ENCODE measurements around the gene SGPP1.
A peak's percentile ranks its signal among the peaks of the same experiment; 100 is the strongest.
"Not testable (repeated sequence)": the region's sequence is repeated elsewhere in the genome, so short reads cannot be mapped to it uniquely, and the experiment has no call there.

SGPP1 gene

GRCh38 chr14:63672417-63673180 is 55.3 kb downstream of the SGPP1 start:
- DNase-seq, result no peak

DNA sequence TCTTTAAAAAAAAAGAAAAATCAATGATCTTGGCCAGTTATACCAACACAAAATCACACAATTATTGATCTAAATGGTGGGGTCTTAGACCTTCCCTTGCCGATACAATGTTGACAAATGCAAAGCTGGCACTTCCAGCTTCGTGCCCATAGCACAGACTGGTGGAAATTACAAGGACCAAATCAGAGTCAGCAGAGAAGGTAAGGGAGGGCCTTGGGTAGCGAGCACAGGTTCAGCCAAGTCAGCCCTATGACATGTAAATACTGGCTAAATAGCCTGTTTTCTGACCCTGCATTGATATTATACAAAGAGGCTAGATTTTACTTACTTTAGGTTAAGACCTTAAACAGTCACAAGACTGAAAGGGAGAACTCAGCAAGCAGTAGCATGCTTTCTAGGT is 55.9 kb downstream of the SGPP1 start:
- DNase-seq, result no peak

DNA sequence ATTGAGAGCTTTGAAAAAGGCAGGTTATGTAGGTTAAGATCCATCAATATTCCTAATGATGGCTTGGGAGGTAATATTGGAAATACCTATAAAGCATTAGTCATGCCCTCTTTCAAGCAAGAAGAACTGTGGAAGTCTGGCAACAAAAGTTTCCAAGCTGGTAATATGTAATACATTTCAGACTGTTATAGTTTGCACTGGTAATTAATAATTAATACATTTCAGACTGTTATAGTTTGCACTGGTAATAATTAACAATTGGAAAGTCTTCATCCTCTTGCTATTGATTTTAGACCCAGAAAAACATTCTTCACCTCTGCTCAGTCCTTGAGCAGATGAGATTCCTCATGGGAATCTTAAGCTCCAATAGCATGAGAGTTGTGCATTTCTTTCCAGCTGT is 57.2 kb downstream of the SGPP1 start:
- no peak for DNase-seq

GRCh38 chr14:63666335-63666734 is 61.5 kb downstream of the SGPP1 start:
- DNase-seq, result no peak

DNA sequence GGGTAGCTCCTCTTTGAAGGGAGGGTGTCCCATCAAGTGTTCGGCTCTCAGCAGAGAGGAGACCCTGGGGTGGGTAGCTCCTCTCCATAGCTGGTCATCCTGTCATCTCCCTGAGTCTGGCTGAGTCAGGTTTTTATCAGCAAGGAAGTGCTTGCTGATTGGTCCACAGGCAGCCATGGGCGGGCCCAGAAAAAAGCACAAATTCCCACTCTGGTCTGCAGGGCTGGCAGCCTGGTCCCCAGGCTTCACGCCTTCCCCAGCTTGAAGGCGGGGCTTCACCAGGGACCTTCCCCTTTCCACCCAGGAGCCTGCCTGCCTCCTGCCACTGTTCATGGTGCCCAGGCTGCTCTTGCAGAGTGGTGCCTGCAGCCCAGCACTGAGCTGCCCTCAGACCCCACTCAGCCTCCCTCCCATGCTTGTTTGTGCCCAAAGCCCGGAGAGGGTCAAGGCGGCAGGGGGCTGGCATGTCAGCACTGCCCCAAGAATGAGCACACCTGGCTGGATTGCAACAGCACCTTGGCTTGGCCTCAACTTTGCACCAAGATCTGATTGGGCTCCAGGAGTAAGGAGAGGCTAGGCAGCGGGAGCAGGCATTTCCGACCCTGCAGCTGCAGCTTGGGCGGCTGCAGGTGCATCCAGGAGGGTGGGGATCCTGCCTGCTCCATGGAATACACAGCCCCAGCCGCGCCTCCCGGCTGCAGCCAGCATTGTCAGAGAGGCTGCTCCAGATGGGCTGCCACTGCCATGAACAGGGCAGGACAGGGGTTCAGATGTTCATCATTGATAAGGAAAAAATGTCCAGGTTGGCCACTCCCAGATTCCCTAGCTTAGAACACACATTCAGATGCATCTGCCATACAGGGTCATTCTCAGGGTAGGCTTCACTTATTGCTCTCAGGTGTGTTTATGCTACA is 64.2 kb downstream of the SGPP1 start:
- no peak for DNase-seq

GRCh38 chr14:63662776-63663175 is 65.1 kb downstream of the SGPP1 start:
- DNase-seq, result no peak

GRCh38 chr14:63661881-63662280 is 66.0 kb downstream of the SGPP1 start:
- not testable (repeated sequence) for DNase-seq

DNA sequence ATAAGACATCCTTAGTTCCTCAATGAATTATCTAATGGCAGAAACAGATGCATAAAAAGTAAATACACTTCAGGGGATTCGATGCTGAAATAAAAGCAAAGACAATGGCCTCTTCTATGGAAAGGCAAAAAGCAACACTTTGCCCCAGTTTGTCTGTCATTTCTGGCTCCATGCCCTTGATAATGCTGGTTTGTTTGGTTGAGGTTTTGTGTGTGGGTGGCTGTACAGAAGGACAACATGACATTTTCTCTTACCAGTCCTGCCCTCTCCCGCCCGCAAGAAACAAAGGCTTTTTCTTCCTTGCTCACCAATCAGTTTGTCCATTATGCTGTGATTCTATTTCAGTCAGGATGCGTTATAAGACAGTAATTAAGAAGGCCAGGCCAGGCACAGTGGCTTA is 68.1 kb downstream of the SGPP1 start:
- DNase-seq, result no peak

DNA sequence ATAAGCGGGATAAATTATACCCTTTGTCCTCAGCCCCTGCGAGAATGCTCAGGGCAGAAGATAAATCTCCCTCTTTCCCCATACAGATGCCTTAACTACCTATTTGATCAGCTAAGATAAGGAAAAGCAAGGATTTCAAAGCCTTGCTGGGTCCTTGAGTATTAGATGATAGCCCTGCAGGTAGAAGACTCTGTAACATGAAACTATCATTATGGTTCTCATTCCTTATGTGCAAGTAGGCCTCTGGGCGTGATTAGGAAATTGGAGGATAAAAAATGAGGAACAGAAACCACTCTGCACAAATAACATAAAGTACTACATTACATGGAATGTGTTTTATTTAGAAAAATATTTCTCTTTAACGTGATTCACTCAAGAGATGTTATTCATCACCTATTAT is 71.7 kb downstream of the SGPP1 start:
- no peak for DNase-seq

GRCh38 chr14:63654936-63655335 is 72.9 kb downstream of the SGPP1 start:
- DNase-seq, result no peak

DNA sequence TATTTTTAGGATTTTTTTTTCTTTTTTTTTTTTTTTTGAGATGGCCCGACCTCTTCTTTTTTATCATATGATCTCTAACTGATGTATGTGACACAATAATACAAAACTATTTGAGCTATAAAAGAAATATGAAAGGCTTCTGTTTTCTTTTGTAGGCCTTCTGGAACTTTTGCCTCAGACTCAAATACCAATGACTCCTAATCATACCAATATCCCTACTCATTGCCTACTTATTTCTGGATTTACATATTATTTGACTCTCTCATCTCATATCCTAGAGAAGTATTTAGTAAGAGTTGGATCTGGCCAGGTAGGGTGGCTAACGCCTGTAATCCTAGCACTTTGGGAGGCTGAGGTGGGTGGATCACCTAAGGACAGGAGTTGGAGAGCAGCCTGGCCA is 73.5 kb downstream of the SGPP1 start:
- DNase-seq, result no peak

DNA sequence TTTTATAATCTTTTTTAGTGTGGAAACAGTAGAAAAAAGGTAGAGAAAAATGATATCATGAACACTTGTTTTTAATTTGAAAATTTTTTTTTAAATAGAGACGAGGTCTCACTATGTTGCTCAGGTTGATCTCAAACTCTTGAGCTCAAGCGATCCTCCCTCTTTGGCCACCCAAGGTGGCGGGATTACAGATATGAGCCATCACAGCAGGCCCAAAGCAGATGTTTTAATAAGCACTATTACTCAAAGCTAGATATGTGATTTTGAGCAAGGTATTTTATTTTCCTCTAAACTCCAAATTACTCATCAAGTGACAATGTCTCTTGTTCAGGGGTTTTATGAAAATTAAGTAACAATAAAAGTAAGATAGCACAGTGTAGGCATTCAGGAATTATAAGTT is 75.5 kb downstream of the SGPP1 start:
- DNase-seq, result no peak

GRCh38 chr14:63650256-63650952 is 77.5 kb downstream of the SGPP1 start:
- no peak for DNase-seq

DNA sequence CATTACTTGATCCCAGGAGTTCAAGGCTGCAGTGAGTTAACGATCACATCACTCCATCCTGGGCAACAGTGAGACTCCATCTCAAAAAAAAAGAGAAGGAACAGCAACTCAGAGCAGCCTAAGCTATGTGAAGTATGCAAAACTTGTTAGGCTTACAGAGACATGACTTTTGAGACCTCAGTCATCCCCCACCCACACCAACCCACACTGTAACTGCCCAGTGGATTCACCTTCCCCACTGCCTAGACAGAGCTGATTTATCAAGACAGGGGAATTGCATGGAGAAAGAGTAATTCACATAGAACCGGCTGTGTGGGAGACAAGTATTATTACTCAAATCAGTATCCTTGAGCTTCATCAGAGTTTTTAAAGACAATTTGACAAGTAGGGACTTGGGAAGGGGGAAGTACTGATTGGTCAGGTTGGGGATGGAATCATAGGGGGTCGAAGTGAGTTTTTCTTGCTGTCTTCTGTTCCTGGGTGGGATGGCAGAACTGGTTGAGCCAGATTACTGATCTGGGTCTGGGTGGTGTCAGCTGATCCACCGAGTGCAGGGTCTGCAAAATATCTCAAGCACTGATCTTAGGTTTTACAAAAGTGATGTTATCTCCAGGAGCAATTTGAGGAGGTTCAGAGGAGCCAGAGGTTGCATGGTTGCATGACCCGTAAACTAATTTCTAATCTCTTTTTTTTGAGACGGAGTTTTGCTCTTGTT is 80.0 kb downstream of the SGPP1 start:
- no peak for DNase-seq

DNA sequence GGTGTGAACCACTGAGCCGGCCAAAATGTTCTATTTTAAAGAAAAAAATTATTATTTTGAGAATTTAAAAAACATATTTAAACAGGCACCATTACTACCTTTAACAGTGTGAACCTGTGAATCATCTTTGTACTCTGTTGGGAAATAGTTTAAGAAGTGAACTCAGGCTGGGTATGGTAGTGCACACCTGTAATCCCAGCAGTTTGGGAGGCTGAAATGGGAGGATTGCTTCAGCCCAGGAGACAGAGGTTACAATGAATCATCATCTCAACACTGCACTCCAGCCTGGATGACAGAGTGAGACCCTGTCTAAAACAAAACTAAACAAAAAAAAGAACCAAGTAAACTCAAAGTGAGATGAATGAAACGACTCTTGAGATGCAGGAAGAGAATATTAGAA is 83.1 kb downstream of the SGPP1 start:
- no peak for DNase-seq

- DNase-seq, result no peak
Measured at GRCh38 chr14:63642656-63643382, 85.0 kb downstream of the SGPP1 start.

DNA sequence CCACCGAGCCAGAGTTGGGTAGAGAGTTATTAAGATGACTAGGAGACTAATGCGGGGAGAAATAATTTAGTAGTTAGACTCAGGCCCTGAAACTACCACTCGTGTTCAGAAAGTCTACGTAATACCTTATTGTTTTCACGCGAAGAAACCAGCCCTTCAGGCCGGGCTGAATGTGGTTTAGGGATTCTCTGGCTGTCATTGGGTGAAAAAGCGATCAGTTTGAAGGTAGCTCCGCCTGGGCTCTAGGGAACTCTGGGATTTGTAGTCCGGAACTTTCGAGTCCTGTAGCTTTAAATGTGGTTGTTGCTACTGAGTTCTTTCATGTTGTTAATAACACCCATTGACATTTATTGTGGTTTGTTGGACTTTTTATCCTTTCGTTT is 85.6 kb downstream of the SGPP1 start:
- peak; percentile 77 for DNase-seq

GRCh38 chr14:63641473-63642228 is 86.2 kb downstream of the SGPP1 start, which contains the start of gene WDR89:
Gene WDR89, minus strand, starts transcription at chr14:63641871. Its CDS starts 41,929 bp downstream, at chr14:63599942.
- peak; percentile 98 for DNase-seq

DNA sequence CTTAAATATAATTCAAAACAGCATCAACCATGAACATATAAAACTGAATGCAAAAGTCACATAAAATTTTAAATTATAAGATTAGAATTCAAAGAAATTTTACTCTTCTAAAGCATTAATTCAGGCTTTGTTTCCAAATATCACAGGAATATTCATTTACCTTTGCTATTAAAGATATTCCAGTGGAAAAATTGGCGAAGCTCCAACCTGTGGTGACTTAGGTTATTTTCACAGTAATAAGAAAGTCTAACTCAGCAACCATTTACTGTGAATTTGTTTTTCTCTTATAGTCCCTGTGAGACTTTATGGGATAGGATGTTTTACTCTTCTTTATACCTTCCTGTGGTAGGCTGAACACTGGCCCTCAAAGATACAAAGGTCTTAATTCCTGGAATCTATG is 89.4 kb downstream of the SGPP1 start:
- no peak for DNase-seq

- not testable (repeated sequence) for DNase-seq
Measured at GRCh38 chr14:63636094-63636635, 91.7 kb downstream of the SGPP1 start.

All from GDM1 (cell line).